Measurements from ENCODE around the gene NAA16.

DNA sequence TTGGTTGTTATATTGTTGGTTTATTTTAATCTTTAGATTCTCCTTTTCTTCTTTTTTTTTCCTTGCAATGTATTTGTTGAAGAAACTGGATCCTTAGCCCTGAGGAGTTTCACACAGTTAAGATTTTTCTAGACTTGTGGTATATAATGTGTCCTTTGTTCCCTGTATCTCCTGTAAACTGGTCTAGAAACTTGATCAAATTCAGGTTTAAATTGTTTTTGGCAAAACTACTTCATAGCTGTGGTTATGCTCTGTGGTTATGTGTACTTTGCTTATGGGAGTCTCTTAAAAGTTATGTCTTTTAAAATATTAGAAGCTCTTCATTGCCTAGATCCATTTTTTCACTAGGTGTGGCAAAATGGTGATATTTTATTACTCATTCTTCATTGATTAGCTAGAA lies 44.0 kb upstream of the NAA16 start:
- TF ChIP-seq, protein P1, sequence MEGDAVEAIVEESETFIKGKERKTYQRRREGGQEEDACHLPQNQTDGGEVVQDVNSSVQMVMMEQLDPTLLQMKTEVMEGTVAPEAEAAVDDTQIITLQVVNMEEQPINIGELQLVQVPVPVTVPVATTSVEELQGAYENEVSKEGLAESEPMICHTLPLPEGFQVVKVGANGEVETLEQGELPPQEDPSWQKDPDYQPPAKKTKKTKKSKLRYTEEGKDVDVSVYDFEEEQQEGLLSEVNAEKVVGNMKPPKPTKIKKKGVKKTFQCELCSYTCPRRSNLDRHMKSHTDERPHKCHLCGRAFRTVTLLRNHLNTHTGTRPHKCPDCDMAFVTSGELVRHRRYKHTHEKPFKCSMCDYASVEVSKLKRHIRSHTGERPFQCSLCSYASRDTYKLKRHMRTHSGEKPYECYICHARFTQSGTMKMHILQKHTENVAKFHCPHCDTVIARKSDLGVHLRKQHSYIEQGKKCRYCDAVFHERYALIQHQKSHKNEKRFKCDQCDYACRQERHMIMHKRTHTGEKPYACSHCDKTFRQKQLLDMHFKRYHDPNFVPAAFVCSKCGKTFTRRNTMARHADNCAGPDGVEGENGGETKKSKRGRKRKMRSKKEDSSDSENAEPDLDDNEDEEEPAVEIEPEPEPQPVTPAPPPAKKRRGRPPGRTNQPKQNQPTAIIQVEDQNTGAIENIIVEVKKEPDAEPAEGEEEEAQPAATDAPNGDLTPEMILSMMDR (IDR thresholded peaks at IDR 0.05), result no peak
- TF ChIP-seq POLR2A (IDR thresholded peaks at IDR 0.05), result no peak
